Osteocyte (in vitro differentiated cells): ENCODE data around the gene CLDN20. TPM values are rescaled to one million over a fixed set of nuclear protein-coding genes. Genes with fewer than 3 reads are reported as not detected.
A peak's percentile ranks its signal among the peaks of the same experiment; 100 is the strongest.

Source experiments
- DNase-seq: peaks from one replicate; pipeline ENCODE4 v3.0.0; 2021; ENCODE audit warnings: mixed read lengths; ENCODE audit not compliant: unreplicated experiment; ENCODE audit errors: extremely low spot score
- H3K27ac Mint-ChIP-seq: one replicate; pipeline ENCODE4 v1.8.0; 2021; ENCODE audit warnings: mild to moderate bottlenecking, mixed read lengths; ENCODE audit not compliant: unreplicated experiment
- H3K27me3 Mint-ChIP-seq: one replicate; pipeline ENCODE4 v1.8.0; 2021; ENCODE audit warnings: mixed read lengths; ENCODE audit not compliant: unreplicated experiment
- H3K36me3 Mint-ChIP-seq: one replicate; pipeline ENCODE4 v1.8.0; 2021; ENCODE audit warnings: mixed read lengths; ENCODE audit not compliant: unreplicated experiment
- H3K4me1 Mint-ChIP-seq: one replicate; pipeline ENCODE4 v1.8.0; 2021; ENCODE audit warnings: mixed read lengths; ENCODE audit not compliant: unreplicated experiment
- H3K4me3 Mint-ChIP-seq: one replicate; pipeline ENCODE4 v1.8.0; 2021; ENCODE audit warnings: mild to moderate bottlenecking, moderate library complexity, mixed read lengths; ENCODE audit not compliant: unreplicated experiment
- H3K9me3 Mint-ChIP-seq: one replicate; pipeline ENCODE4 v1.8.0; 2021; ENCODE audit warnings: mixed read lengths; ENCODE audit not compliant: unreplicated experiment
- total RNA-seq: library from RNA; stranded (reverse); gene quantifications from 2 replicates; pipeline ENCODE4 v1.2.1, GENCODE V29; 2021
- TF ChIP-seq, protein P1 (sequence below): fragments of 200-600 bp; sonication (generic); IDR thresholded peaks from 2 replicates; pipeline ENCODE4 v1.5.0; 2021; ENCODE audit warnings: antibody characterized with exemption, mild to moderate bottlenecking, moderate library complexity

The CLDN20 gene
- total RNA-seq, 1 donor from 2014 or later: not detected

DNA sequence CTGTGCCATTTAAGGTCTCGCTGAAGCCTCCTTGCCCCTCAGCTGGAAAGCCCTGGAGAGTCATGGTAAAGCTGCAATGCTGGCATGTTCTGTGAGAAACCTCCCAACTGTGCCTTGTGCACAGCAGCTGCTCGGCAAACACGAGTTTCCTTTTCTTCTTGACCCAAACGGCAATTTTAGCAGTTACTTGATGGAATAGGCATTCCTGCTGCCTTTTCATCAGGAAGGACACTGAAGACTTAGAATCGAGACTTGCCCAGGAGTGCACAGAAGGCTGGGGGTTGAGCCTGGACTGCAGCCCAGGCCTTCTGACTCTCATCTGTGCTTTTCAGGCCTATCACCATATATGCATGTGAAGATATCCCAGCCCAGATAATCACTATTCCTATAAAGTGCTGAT, 28.7 kb upstream of the CLDN20 start:
- peaks cover 4% of the 10 kb centered on the region for H3K36me3 Mint-ChIP-seq
- no peaks in the 10 kb centered on the region for H3K27me3 Mint-ChIP-seq
- no peak overlapping the region for H3K27ac Mint-ChIP-seq
- H3K4me3 Mint-ChIP-seq: no peak overlapping the region
- peaks cover 5% of the 10 kb centered on the region for H3K9me3 Mint-ChIP-seq
- TF ChIP-seq, protein P1, sequence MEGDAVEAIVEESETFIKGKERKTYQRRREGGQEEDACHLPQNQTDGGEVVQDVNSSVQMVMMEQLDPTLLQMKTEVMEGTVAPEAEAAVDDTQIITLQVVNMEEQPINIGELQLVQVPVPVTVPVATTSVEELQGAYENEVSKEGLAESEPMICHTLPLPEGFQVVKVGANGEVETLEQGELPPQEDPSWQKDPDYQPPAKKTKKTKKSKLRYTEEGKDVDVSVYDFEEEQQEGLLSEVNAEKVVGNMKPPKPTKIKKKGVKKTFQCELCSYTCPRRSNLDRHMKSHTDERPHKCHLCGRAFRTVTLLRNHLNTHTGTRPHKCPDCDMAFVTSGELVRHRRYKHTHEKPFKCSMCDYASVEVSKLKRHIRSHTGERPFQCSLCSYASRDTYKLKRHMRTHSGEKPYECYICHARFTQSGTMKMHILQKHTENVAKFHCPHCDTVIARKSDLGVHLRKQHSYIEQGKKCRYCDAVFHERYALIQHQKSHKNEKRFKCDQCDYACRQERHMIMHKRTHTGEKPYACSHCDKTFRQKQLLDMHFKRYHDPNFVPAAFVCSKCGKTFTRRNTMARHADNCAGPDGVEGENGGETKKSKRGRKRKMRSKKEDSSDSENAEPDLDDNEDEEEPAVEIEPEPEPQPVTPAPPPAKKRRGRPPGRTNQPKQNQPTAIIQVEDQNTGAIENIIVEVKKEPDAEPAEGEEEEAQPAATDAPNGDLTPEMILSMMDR: no peak
- no peak for DNase-seq
- H3K4me1 Mint-ChIP-seq: peaks cover 1% of the 10 kb centered on the region

DNA sequence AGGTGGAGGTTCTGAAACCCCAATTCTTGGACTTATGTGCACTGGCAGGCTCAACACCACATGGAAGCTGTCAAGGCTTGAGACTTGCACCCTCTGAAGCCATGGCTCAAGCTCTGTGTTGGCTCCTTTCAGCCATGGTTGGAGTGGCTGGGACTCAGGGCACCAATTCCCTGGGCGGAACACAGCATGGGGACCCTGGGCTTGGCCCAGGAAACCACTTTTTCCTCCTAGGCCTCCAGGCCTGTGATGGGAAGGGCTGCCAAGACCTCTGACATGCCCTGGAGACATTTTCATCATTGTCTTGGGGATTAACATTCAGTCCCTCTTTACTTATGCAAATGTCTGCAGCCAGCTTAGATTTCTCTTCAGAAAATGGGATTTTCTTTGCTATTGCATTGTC, 26.2 kb upstream of the CLDN20 start:
- H3K36me3 Mint-ChIP-seq: peaks cover 7% of the 10 kb centered on the region
- H3K9me3 Mint-ChIP-seq: peaks cover 5% of the 10 kb centered on the region
- H3K4me1 Mint-ChIP-seq: peaks cover 11% of the 10 kb centered on the region

DNA sequence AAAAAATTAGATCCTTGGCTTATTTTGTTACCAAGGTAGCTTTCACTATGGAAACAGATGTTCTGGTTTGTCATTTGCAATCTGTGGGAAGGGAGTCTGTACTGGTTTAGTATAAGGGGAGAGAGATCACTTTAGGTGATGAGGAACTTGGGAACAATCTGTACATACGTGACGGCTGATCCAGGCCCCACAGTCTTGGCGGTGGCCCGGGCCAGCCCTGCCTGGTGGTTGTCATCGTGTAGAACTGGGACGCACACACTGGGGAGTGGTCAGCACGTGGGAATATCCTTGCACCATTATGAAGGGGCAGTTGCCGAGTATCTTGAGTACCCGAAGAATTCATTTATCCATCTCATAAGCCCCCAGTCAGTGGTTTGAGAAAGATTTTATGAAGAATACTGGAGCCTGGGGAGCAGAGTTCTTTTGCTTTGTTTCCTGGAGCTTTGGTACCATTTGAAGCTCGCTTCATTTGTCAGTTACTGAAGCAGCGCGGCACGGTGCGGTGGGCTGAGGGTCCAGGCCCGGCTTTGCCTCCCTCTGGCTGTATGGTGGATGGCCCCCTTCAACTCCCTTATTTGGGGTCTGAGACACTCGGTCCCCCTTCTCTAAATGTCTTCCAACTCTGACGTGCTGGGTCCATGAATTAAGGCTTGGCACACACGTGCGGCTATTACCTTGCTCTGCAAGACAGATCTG, 22.8 kb upstream of the CLDN20 start:
- Mint-ChIP-seq H3K27ac (no peak overlapping the region), H3K9me3 (peaks cover 5% of the 10 kb centered on the region), H3K4me3 (no peak overlapping the region), H3K27me3 (no peaks in the 10 kb centered on the region), H3K36me3 (peaks cover 7% of the 10 kb centered on the region), H3K4me1 (peaks cover 23% of the 10 kb centered on the region)
- DNase-seq: no peak
- TF ChIP-seq, protein P1: no peak

More for the DNA sequence above, 26.2 kb upstream of the CLDN20 start:
- H3K27me3 Mint-ChIP-seq: no peaks in the 10 kb centered on the region
- no peak for DNase-seq
- TF ChIP-seq, protein P1: no peak
- H3K27ac Mint-ChIP-seq: no peak overlapping the region
- no peak overlapping the region for H3K4me3 Mint-ChIP-seq

DNA sequence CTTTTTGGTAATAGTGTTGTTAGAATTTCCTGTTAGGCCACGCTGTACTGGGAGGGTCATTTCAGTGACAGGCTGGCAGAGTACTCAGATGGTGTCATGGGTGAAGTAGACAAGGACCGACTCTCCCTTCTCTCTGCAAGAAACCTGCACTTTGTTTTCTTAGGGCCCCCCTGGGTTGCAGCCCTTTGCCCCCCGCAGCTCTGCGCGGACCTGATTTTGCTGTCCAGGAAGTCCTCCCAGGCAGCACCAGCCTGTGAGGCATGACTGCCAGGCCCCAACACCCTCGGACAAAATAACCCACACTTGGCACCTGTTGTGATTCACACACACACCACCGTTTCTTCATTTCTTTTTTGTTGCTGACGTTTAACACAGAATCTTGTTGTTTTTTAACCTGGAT, 21.8 kb upstream of the CLDN20 start:
- H3K36me3 Mint-ChIP-seq: peaks cover 7% of the 10 kb centered on the region
- H3K4me3 Mint-ChIP-seq: no peak overlapping the region
- H3K9me3 Mint-ChIP-seq: peaks cover 5% of the 10 kb centered on the region
- peaks cover 31% of the 10 kb centered on the region for H3K4me1 Mint-ChIP-seq
- no peak for DNase-seq
- H3K27me3 Mint-ChIP-seq: no peaks in the 10 kb centered on the region
- peak overlapping the region; percentile 25 for H3K27ac Mint-ChIP-seq
- TF ChIP-seq, protein P1: no peak

DNA sequence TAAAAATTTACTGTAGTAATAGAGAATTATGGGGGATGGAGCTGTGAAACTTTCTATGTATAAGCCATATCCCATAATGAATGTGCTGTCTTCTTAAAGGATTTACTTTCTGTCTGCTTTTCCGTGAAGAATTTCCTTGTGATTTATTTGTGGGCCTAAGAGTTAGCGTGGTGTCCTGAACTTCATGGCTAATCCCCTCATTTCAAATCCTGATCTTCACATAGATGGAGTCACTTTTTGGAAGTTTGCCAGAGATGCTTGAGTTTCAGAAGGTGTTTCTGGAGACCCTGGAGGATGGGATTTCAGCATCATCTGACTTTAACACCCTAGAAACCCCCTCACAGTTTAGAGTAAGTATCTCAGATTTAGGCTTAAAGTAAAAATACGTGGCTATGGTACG, 19.4 kb upstream of the CLDN20 start:
- peaks cover 4% of the 10 kb centered on the region for H3K36me3 Mint-ChIP-seq
- no peak overlapping the region for H3K4me3 Mint-ChIP-seq
- no peaks in the 10 kb centered on the region for H3K27me3 Mint-ChIP-seq
- TF ChIP-seq, protein P1: no peak
- no peak overlapping the region for H3K27ac Mint-ChIP-seq
- peaks cover 54% of the 10 kb centered on the region for H3K4me1 Mint-ChIP-seq
- DNase-seq: no peak
- no peaks in the 10 kb centered on the region for H3K9me3 Mint-ChIP-seq
